Hepatocyte (in vitro differentiated cells): ENCODE data around the gene SV2C.

Experiments
- EZH2 ChIP-seq: fragments of 200-600 bp; sonication (generic); IDR thresholded peaks from 2 replicates; pipeline ENCODE4 v1.6.1; 2016; ENCODE audit warnings: antibody characterized with exemption, mild to moderate bottlenecking, borderline replicate concordance
- EZH2phosphoT487 ChIP-seq: fragments of 200-600 bp; sonication (generic); IDR thresholded peaks from one replicate; pipeline ENCODE4 v1.6.1; 2018; ENCODE audit warnings: antibody characterized with exemption, mild to moderate bottlenecking, low read depth, moderate library complexity; ENCODE audit not compliant: unreplicated experiment, severe bottlenecking
- TF ChIP-seq, protein P1 (sequence below): fragments of 200-600 bp; sonication (generic); IDR thresholded peaks from 2 replicates; pipeline ENCODE4 v1.5.1; 2016; ENCODE audit warnings: antibody characterized with exemption, mild to moderate bottlenecking; ENCODE audit not compliant: poor library complexity

DNA sequence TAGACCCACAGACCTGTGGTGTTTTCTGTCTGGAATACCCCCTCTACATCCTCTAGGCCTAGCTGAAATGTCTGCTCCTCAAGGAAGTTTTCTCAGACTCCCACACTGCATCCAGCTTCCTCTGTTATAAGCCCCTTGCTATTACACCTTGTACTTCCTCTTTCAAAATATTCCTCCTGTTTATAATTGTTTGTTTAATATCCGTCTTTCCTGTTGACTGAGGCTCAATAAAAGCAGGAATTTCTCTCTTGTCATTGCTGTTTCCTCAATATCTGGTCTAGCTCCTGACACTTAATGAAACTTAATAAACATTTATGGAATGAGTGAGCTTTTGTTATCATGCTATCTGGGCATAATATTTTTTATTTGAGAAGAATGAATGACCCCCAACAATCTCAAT lies 285.8 kb downstream of the SV2C start:
- TF ChIP-seq, protein P1, sequence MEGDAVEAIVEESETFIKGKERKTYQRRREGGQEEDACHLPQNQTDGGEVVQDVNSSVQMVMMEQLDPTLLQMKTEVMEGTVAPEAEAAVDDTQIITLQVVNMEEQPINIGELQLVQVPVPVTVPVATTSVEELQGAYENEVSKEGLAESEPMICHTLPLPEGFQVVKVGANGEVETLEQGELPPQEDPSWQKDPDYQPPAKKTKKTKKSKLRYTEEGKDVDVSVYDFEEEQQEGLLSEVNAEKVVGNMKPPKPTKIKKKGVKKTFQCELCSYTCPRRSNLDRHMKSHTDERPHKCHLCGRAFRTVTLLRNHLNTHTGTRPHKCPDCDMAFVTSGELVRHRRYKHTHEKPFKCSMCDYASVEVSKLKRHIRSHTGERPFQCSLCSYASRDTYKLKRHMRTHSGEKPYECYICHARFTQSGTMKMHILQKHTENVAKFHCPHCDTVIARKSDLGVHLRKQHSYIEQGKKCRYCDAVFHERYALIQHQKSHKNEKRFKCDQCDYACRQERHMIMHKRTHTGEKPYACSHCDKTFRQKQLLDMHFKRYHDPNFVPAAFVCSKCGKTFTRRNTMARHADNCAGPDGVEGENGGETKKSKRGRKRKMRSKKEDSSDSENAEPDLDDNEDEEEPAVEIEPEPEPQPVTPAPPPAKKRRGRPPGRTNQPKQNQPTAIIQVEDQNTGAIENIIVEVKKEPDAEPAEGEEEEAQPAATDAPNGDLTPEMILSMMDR, result no peak
- TF ChIP-seq EZH2phosphoT487 (no peak), EZH2 (no peak)
